ENCODE results near the gene WDFY4. TPM values are rescaled to one million over a fixed set of nuclear protein-coding genes. Genes with fewer than 3 reads are reported as not detected.

The WDFY4 gene
- polyA plus RNA-seq, 1 experiment: not detected

DNA sequence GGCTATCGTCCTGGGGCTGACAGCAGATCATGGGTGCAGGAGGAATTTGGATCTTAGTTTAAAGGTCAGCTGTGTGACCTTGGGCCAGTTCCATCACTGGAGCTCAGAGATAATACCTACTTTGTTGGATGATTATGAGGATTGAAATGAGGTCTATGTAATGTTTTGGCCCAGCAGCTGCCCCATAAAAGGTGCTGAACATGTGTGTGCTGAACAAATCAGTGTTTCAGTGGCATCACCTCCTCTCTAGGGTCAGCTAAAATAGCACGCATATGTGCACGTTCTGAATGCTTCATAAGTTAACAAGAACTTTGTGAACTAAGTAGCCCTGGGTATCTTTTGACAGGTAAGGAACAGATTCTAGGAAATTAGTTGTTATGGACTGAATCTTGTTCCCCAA is 339.8 kb downstream of the WDFY4 start:
- Histone ChIP-seq H3K36me3 (ENCODE audit: control insufficient read depth, insufficient read depth, low read length) (no peaks in the 10 kb centered on the region), H3K27me3 (ENCODE audit: control insufficient read depth, insufficient read depth, low read length) (no peaks in the 10 kb centered on the region), H3K4me3 (ENCODE audit: low read depth, low read length) (no peak overlapping the region)
- DNase-seq (ENCODE audit: low read depth): no peak
- CTCF ChIA-PET: interaction anchor here (0.8 to 2.0 kb wide), 2 partner anchors 16 to 500 kb away, joined by 3 to 4 read pairs; no protein-coding TSS in a partner anchor
- POLR2A ChIA-PET: no interaction called here
- TF ChIP-seq CTCF (IDR thresholded peaks at IDR 0.05; ENCODE audit: insufficient read depth, low read depth, low read length): no peak

- DNase-seq (ENCODE audit: low read depth): no peak
- POLR2A ChIA-PET: no interaction called here
These were observed 340.8 kb downstream of the WDFY4 start for GRCh38 chr10:49025347-49025983.

GRCh38 chr10:49028639-49029038 is 344.0 kb downstream of the WDFY4 start:
- no peak for DNase-seq (ENCODE audit: low read depth)
- H3K27me3 ChIP-seq (ENCODE audit: control insufficient read depth, insufficient read depth, low read length): no peaks in the 10 kb centered on the region
- no peak for TF ChIP-seq CTCF (IDR thresholded peaks at IDR 0.05; ENCODE audit: insufficient read depth, low read depth, low read length)
- ChIA-PET CTCF (no interaction called here), POLR2A (no interaction called here)
- H3K4me3 ChIP-seq (ENCODE audit: low read depth, low read length): no peak overlapping the region
- H3K36me3 ChIP-seq (ENCODE audit: control insufficient read depth, insufficient read depth, low read length): no peaks in the 10 kb centered on the region

More at GRCh38 chr10:49025347-49025983, 340.8 kb downstream of the WDFY4 start:
- no peak for TF ChIP-seq CTCF (IDR thresholded peaks at IDR 0.05; ENCODE audit: insufficient read depth, low read depth, low read length)
- CTCF ChIA-PET: interaction anchor here (2.0 kb wide), 1 partner anchor 17 kb away, joined by 4 read pairs; no protein-coding TSS in a partner anchor
- Histone ChIP-seq H3K36me3 (ENCODE audit: control insufficient read depth, insufficient read depth, low read length) (no peaks in the 10 kb centered on the region), H3K27me3 (ENCODE audit: control insufficient read depth, insufficient read depth, low read length) (no peaks in the 10 kb centered on the region), H3K4me3 (ENCODE audit: low read depth, low read length) (no peak overlapping the region)

GRCh38 chr10:49029666-49030065 is 345.0 kb downstream of the WDFY4 start:
- CTCF ChIA-PET: no interaction called here
- Histone ChIP-seq H3K4me3 (ENCODE audit: low read depth, low read length) (no peak overlapping the region), H3K27me3 (ENCODE audit: control insufficient read depth, insufficient read depth, low read length) (no peaks in the 10 kb centered on the region), H3K36me3 (ENCODE audit: control insufficient read depth, insufficient read depth, low read length) (no peaks in the 10 kb centered on the region)
- no peak for TF ChIP-seq CTCF (IDR thresholded peaks at IDR 0.05; ENCODE audit: insufficient read depth, low read depth, low read length)
- DNase-seq (ENCODE audit: low read depth): no peak
- POLR2A ChIA-PET: no interaction called here

Small RNA genes lying within 50 kb of the gene (small RNA-seq; reads per million reads assigned to genes)
- gene MIR4294 (ENCODE audit: insufficient read length, low read depth, low replicate concordance): not detected

Other genes starting within 250 kb of the WDFY4 start
- 6.4 and 7.2 TPM in 2 replicates for gene ARHGAP22, start 79.8 kb upstream of the WDFY4 start, polyA plus RNA-seq (2011; rRNA removed)